Measurements from ENCODE around the gene TRPV6. TPM values are rescaled to one million over a fixed set of nuclear protein-coding genes. Genes with fewer than 3 reads are reported as not detected.

Gene TRPV6
- polyA plus RNA-seq, 3 donors, result 0.44 TPM; not detected in 2

DNA sequence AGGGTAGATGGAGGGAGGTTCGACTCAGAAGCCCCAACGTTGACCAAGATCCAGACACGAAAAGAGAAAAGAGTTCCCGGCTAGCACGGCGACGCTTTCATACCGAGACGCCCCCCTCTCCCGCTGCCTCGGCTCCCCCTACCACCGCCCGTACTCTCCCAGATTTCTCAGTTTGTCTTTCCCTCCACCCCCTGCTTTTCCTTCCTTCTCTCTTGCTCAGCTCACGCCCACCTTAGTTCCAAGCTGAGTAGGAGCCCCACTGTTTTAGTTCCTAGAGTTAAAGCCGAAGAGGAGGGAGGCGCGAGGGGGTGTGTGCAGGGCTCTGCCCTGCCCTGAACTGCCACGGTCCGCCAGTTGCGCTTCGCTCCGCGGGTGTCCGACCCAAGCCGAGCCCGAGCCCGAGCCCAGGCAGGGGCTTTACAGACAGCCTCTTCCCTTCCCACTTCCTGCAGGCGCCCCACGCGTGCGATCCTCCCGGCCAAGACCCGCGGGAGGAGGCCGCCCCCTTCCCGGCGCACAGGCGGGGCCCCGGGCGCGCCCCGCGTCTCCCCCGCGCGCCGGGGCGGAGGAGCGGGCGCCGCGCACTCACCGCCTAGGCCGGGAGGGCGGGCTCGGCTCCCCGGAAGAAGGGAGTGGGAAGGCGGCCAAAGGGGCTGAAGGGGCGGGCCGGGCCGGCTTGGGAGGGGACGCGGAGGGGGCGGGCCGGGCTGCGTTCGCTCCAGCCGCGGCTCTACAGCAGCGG lies 31.0 kb downstream of the TRPV6 start, which contains the start of gene EPHB6:
Gene EPHB6, plus strand, starts transcription at position 705 of the 742 bp plus-strand sequence. CDS start 8,152 bp downstream, outside the sequence.
- H3K4me2 ChIP-seq (replicated peaks; ENCODE audit: extremely low read depth, low read length, poor library complexity, severe bottlenecking), result peak within 1 kb of the TSS; percentile 78
- H3K4me1 ChIP-seq (ENCODE audit: control insufficient read depth in 1 of 2, insufficient read depth in 2 of 2, low read length in 2 of 2), result peaks cover 19 to 31% of the 10 kb centered on the region in 2 donors
- no peaks in the 10 kb centered on the region for H3K9me3 ChIP-seq (replicated peaks in 1 of 2; ENCODE audit: control insufficient read depth in 1 of 2, insufficient read depth in 1 of 2, low read length in 2 of 2)
- H3K9ac ChIP-seq (ENCODE audit: insufficient read depth, low read length, poor library complexity, severe bottlenecking), result peak within 1 kb of the TSS; percentile 76
- DNase-seq, result peak; percentile 33 to 42 (median 35)
- TF ChIP-seq, protein P1, sequence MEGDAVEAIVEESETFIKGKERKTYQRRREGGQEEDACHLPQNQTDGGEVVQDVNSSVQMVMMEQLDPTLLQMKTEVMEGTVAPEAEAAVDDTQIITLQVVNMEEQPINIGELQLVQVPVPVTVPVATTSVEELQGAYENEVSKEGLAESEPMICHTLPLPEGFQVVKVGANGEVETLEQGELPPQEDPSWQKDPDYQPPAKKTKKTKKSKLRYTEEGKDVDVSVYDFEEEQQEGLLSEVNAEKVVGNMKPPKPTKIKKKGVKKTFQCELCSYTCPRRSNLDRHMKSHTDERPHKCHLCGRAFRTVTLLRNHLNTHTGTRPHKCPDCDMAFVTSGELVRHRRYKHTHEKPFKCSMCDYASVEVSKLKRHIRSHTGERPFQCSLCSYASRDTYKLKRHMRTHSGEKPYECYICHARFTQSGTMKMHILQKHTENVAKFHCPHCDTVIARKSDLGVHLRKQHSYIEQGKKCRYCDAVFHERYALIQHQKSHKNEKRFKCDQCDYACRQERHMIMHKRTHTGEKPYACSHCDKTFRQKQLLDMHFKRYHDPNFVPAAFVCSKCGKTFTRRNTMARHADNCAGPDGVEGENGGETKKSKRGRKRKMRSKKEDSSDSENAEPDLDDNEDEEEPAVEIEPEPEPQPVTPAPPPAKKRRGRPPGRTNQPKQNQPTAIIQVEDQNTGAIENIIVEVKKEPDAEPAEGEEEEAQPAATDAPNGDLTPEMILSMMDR (IDR thresholded peaks at IDR 0.05), result no peak
- Mint-ChIP-seq H3K27me3 (ENCODE audit: low read depth in 3 of 3) (peaks cover 0 to 3% (median 0%) of the 10 kb centered on the region in 3 donors), H3K27ac (peak within 1 kb of the TSS; percentile 92 to 97 (median 94)), H3K36me3 (peaks cover 4 to 10% of the 10 kb centered on the region in 2 donors), H3K4me3 (peak within 1 kb of the TSS; percentile 95 to 97), H3K9me3 (peaks cover 0 to 4% (median 0%) of the 10 kb centered on the region in 7 donors), H3K4me1 (peaks cover 26% of the 10 kb centered on the region)
- peak within 1 kb of the TSS; percentile 77 to 96 (median 87) for H3K4me3 ChIP-seq (replicated peaks in 1 of 3; ENCODE audit: low read depth in 2 of 3, low read length in 3 of 3)
- no peaks in the 10 kb centered on the region for H3K79me2 ChIP-seq (ENCODE audit: insufficient read depth, low read length)
- intact Hi-C loops (cut with micrococcal nuclease), result loop anchor here (5.0 to 10.0 kb wide), 4 partner anchors 148 to 363 kb away; no protein-coding TSS in a partner anchor
- H3K27ac ChIP-seq (ENCODE audit: low read depth in 1 of 2, low read length in 2 of 2), result peak within 1 kb of the TSS; percentile 82 to 84
- H4K20me1 ChIP-seq (ENCODE audit: insufficient read depth, low read length), result no peaks in the 10 kb centered on the region
- 0% methylated on average over 59 of the region's 70 CpGs for WGBS (ENCODE audit: insufficient coverage)
- H3K27me3 ChIP-seq (ENCODE audit: control insufficient read depth in 2 of 2, insufficient read depth in 2 of 2, low read length in 2 of 2), result no peaks in the 10 kb centered on the region
- no peaks in the 10 kb centered on the region for H3K36me3 ChIP-seq (replicated peaks in 1 of 2; ENCODE audit: control insufficient read depth in 1 of 2, insufficient read depth in 2 of 2, low read length in 2 of 2)
- H2AFZ ChIP-seq (ENCODE audit: insufficient read depth, low read depth, low read length, poor library complexity, severe bottlenecking), result peak within 1 kb of the TSS; percentile 94

DNA sequence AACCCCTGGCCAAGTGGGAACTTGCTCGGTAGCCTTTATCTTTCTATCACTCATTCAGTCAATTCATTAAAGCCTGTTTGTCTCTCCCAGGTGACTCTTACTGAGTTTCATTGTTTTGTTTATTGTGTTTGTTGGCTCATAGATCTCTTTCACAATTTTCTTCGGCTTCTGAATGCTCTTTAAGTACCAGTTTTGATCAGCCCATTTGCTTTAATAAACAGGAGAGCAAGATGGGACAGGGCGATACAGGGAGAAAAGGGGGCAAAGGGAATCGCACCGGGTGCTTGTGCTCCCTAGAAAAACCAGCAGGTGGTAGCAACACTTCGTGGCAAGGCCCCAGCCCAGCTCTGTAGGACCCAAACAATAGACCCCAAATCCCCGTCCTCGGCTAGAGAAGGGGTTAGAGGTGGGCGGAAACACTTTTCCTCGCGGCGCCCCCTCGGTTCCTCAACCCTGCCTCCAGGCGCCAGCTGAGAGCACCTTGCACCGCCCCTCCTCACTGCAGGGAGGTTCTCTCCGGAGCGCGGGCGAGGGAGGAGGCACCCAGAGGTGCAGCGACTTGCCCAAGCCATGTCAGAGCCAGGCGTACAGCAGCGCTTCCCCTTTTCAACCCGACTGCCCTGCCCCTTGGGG lies 31.7 kb downstream of the TRPV6 start:
- intact Hi-C loops (cut with micrococcal nuclease), result loop anchor here in 1 of 2 donors (5.0 to 10.0 kb wide), 2 partner anchors 151 to 363 kb away; no protein-coding TSS in a partner anchor
- DNase-seq, result peak; percentile 77 to 81 (median 78)
- Histone ChIP-seq H3K9me3 (replicated peaks in 1 of 2; ENCODE audit: control insufficient read depth in 1 of 2, insufficient read depth in 1 of 2, low read length in 2 of 2) (no peaks in the 10 kb centered on the region), H3K4me2 (replicated peaks; ENCODE audit: extremely low read depth, low read length, poor library complexity, severe bottlenecking) (peak overlapping the region; percentile 78), H3K9ac (ENCODE audit: insufficient read depth, low read length, poor library complexity, severe bottlenecking) (peak overlapping the region; percentile 76), H3K4me3 (replicated peaks in 1 of 3; ENCODE audit: low read depth in 2 of 3, low read length in 3 of 3) (peak overlapping the region; percentile 77 to 96 (median 87)), H3K4me1 (ENCODE audit: control insufficient read depth in 1 of 2, insufficient read depth in 2 of 2, low read length in 2 of 2) (peaks cover 19 to 31% of the 10 kb centered on the region in 2 donors), H2AFZ (ENCODE audit: insufficient read depth, low read depth, low read length, poor library complexity, severe bottlenecking) (peak overlapping the region; percentile 94), H3K36me3 (replicated peaks in 1 of 2; ENCODE audit: control insufficient read depth in 1 of 2, insufficient read depth in 2 of 2, low read length in 2 of 2) (no peaks in the 10 kb centered on the region), H3K27ac (ENCODE audit: low read depth in 1 of 2, low read length in 2 of 2) (peak overlapping the region; percentile 82 to 84), H3K79me2 (ENCODE audit: insufficient read depth, low read length) (no peaks in the 10 kb centered on the region), H4K20me1 (ENCODE audit: insufficient read depth, low read length) (no peaks in the 10 kb centered on the region), H3K27me3 (ENCODE audit: control insufficient read depth in 2 of 2, insufficient read depth in 2 of 2, low read length in 2 of 2) (no peaks in the 10 kb centered on the region)
- H3K4me1 Mint-ChIP-seq, result peaks cover 26% of the 10 kb centered on the region
- peaks cover 0 to 3% (median 0%) of the 10 kb centered on the region in 3 donors for H3K27me3 Mint-ChIP-seq (ENCODE audit: low read depth in 3 of 3)
- H3K9me3 Mint-ChIP-seq, result peaks cover 0 to 4% (median 0%) of the 10 kb centered on the region in 7 donors
- TF ChIP-seq, protein P1 (IDR thresholded peaks at IDR 0.05), result peak; percentile 89
- peak overlapping the region; percentile 95 to 97 for H3K4me3 Mint-ChIP-seq
- peak overlapping the region; percentile 92 to 97 (median 94) for H3K27ac Mint-ChIP-seq
- peaks cover 4 to 7% of the 10 kb centered on the region in 2 donors for H3K36me3 Mint-ChIP-seq
- 0% methylated on average over 10 of the region's 23 CpGs for whole genome bisulfite sequencing (ENCODE audit: insufficient coverage)

Measured in CD14-positive monocyte (primary cell).